ENCODE measurements around the gene SEPSECS. TPM values are rescaled to one million over a fixed set of nuclear protein-coding genes. Genes with fewer than 3 reads are reported as not detected.

SEPSECS gene
- total and polyA plus RNA-seq, 4 donors: 3.3 to 9.4 (median 5.5) TPM

DNA sequence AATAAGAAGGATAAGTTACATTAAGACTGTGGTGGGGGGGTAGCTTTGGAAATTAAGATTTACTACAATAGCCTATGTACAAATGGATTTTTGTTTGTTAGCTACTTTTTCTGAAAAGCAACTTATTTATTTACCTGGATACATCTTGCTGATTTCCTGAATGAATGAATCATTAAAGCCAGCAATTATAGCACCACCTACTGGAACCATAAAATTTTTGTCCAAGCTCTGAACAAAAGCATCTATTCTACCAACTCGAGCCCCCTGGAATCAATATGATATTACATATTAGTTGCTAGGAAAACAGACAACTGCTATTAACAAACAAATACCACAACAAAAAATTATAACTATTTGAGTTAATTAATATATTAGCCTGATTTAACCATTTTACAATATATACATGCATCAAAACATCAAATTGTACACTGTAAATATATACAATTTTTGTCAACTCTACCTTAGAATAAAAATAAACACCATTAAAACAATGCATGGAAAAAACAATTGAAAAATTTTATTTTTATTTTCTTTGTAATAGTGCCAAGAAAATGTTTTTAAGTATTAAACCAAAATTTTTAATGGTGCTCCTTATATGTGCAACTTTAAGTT is 15.3 kb downstream of the SEPSECS start:
- ATAC-seq (ENCODE audit: low FRiP score) (no peak), DNase-seq (no peak)
- Histone ChIP-seq H3K36me3 (ENCODE audit: control insufficient read depth in 1 of 2, insufficient read depth in 2 of 2, low read length in 1 of 2) (no peaks in the 10 kb centered on the region), H3K27me3 (ENCODE audit: control insufficient read depth in 1 of 2, insufficient read depth in 2 of 2, low read length in 1 of 2) (no peaks in the 10 kb centered on the region), H3K4me1 (ENCODE audit: control insufficient read depth in 1 of 2, insufficient read depth in 2 of 2, low read length in 2 of 2) (no peaks in the 10 kb centered on the region), H3K9me3 (ENCODE audit: control insufficient read depth, low read length) (no peaks in the 10 kb centered on the region), H3K27ac (ENCODE audit: low read depth in 1 of 2, low read length in 2 of 2) (no peak overlapping the region), H3K4me3 (ENCODE audit: low read length in 2 of 2) (no peak overlapping the region)
- intact Hi-C loops (cut with DNase I): loop anchor here (5.0 to 10.0 kb wide), 4 partner anchors 163 to 660 kb away; no protein-coding TSS in a partner anchor
- 0 to 6% methylated on average over 1 of the region's 1 CpG for WGBS, 2 donors

- no peaks in the 10 kb centered on the region for H3K9me3 ChIP-seq (ENCODE audit: control insufficient read depth, low read length)
- H3K27ac ChIP-seq (ENCODE audit: low read depth in 1 of 2, low read length in 2 of 2): no peak overlapping the region
- no peak overlapping the region for H3K4me3 ChIP-seq (ENCODE audit: low read length in 2 of 2)
- intact Hi-C loops (cut with DNase I): loop anchor here (5.0 to 10.0 kb wide), 3 partner anchors 160 to 658 kb away; no protein-coding TSS in a partner anchor
- H3K4me1 ChIP-seq (ENCODE audit: control insufficient read depth in 1 of 2, insufficient read depth in 2 of 2, low read length in 2 of 2): no peaks in the 10 kb centered on the region
- no peaks in the 10 kb centered on the region for H3K36me3 ChIP-seq (ENCODE audit: control insufficient read depth in 1 of 2, insufficient read depth in 2 of 2, low read length in 1 of 2)
- ATAC-seq (ENCODE audit: low FRiP score) (no peak), DNase-seq (no peak)
- 83 to 88% methylated on average over 4 of the region's 4 CpGs for WGBS, 2 donors
- no peaks in the 10 kb centered on the region for H3K27me3 ChIP-seq (ENCODE audit: control insufficient read depth in 1 of 2, insufficient read depth in 2 of 2, low read length in 1 of 2)
Measured at GRCh38 chr4:25142468-25142867, 17.8 kb downstream of the SEPSECS start.

DNA sequence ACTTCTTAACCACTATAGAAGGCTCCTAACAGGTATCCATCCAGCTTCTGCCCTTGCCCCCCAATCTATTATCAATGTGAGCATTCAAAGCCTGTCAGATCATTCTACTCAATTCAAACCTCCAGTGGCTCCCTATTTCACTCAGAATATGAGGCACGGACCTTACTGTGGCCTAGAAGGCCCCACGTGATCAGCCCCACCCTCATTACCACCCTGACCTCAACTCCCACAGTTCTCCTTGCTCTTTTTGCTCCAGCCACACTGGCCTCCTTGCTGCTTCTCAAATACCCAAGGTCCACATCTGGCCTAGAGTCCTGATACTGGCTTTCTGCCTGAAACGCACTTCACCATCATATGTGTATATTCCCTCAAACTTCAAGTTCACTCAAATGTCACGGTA is 18.7 kb downstream of the SEPSECS start:
- WGBS, 2 donors: 93 to 95% methylated on average over 4 of the region's 4 CpGs
- intact Hi-C loops (cut with DNase I): loop anchor here (5.0 to 10.0 kb wide), 3 partner anchors 159 to 657 kb away; no protein-coding TSS in a partner anchor
- no peak for ATAC-seq (ENCODE audit: low FRiP score)

DNA sequence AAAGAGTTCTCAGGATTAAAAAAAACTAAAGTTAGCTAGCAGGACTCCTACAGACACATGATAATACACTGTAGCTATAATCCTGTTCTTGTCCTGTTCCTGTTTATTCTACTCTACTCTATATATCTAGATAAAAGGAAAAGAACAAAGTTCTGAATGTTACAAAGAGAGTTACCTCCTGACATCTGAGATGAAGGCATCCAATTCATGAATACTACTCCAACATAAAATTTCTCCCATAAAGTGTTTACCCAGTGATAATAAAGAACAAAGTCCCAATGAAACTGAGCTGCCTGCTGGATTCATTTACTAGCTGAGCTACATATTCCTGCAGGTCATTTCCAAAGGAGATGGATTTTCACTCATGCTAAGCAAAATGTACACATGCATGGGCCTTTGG is 27.1 kb downstream of the SEPSECS start:
- Histone ChIP-seq H3K9me3 (ENCODE audit: control insufficient read depth, low read length) (no peaks in the 10 kb centered on the region), H3K4me3 (ENCODE audit: low read length in 2 of 2) (no peak overlapping the region), H3K27ac (ENCODE audit: low read depth in 1 of 2, low read length in 2 of 2) (no peak overlapping the region), H3K27me3 (ENCODE audit: control insufficient read depth in 1 of 2, insufficient read depth in 2 of 2, low read length in 1 of 2) (no peaks in the 10 kb centered on the region), H3K4me1 (ENCODE audit: control insufficient read depth in 1 of 2, insufficient read depth in 2 of 2, low read length in 2 of 2) (no peaks in the 10 kb centered on the region), H3K36me3 (ENCODE audit: control insufficient read depth in 1 of 2, insufficient read depth in 2 of 2, low read length in 1 of 2) (no peaks in the 10 kb centered on the region)
- intact Hi-C loops (cut with DNase I): loop anchor here in 1 of 2 donors (10.0 kb wide), 1 partner anchor 68 kb away; no protein-coding TSS in a partner anchor
- ATAC-seq (ENCODE audit: low FRiP score) (no peak), DNase-seq (no peak)

More for the DNA sequence above, 18.7 kb downstream of the SEPSECS start:
- Histone ChIP-seq H3K27ac (ENCODE audit: low read depth in 1 of 2, low read length in 2 of 2) (no peak overlapping the region), H3K9me3 (ENCODE audit: control insufficient read depth, low read length) (no peaks in the 10 kb centered on the region), H3K4me1 (ENCODE audit: control insufficient read depth in 1 of 2, insufficient read depth in 2 of 2, low read length in 2 of 2) (no peaks in the 10 kb centered on the region), H3K36me3 (ENCODE audit: control insufficient read depth in 1 of 2, insufficient read depth in 2 of 2, low read length in 1 of 2) (no peaks in the 10 kb centered on the region), H3K4me3 (ENCODE audit: low read length in 2 of 2) (no peak overlapping the region), H3K27me3 (ENCODE audit: control insufficient read depth in 1 of 2, insufficient read depth in 2 of 2, low read length in 1 of 2) (no peaks in the 10 kb centered on the region)
- no peak for DNase-seq

DNA sequence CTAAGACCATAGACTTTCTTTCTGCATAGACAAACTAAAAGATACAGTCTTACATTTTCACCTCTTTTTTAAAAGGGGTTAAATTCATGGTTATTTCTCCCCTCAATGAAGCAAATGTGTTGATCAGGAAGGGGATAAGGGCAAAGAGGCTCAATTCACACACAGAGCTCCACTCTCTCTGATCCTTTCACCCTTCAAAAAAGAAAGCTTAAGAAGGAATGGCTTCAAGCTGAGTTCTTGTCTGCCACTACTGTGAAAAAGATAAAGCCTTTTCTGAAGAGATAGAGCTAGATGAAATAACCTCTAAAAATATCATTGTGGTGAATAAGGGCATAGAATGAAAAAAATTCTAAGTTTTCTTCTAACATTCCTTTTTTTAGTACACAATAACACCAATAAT is 28.3 kb downstream of the SEPSECS start:
- DNase-seq (no peak), ATAC-seq (ENCODE audit: low FRiP score) (no peak)
- Histone ChIP-seq H3K4me1 (ENCODE audit: control insufficient read depth in 1 of 2, insufficient read depth in 2 of 2, low read length in 2 of 2) (no peaks in the 10 kb centered on the region), H3K27me3 (ENCODE audit: control insufficient read depth in 1 of 2, insufficient read depth in 2 of 2, low read length in 1 of 2) (no peaks in the 10 kb centered on the region), H3K9me3 (ENCODE audit: control insufficient read depth, low read length) (no peaks in the 10 kb centered on the region), H3K27ac (ENCODE audit: low read depth in 1 of 2, low read length in 2 of 2) (no peak overlapping the region), H3K36me3 (ENCODE audit: control insufficient read depth in 1 of 2, insufficient read depth in 2 of 2, low read length in 1 of 2) (no peaks in the 10 kb centered on the region), H3K4me3 (ENCODE audit: low read length in 2 of 2) (no peak overlapping the region)
- intact Hi-C loops (cut with DNase I): loop anchor here in 1 of 2 donors (10.0 kb wide), 1 partner anchor 67 kb away; no protein-coding TSS in a partner anchor

DNA sequence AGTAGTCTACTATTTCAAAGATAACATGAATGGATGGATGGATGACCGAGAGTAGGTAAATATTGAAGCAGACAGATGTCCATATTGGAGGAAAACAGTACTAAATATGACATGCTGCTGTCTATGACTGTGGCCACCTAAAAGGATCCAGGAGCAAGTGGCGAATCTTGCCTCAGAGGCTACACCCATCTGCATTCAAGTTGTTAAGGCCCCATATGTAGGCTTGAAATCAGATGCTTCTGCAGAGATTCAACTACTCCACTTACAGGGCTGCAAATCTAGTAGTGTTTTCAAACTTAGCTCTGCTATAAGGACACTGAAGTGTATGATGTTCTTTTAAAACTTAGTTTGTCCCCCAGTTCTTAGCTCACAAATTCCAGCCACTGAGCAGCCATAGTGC is 28.9 kb downstream of the SEPSECS start:
- no peak for ATAC-seq (ENCODE audit: low FRiP score)
- Histone ChIP-seq H3K9me3 (ENCODE audit: control insufficient read depth, low read length) (no peaks in the 10 kb centered on the region), H3K27me3 (ENCODE audit: control insufficient read depth in 1 of 2, insufficient read depth in 2 of 2, low read length in 1 of 2) (no peaks in the 10 kb centered on the region), H3K27ac (ENCODE audit: low read depth in 1 of 2, low read length in 2 of 2) (no peak overlapping the region), H3K36me3 (ENCODE audit: control insufficient read depth in 1 of 2, insufficient read depth in 2 of 2, low read length in 1 of 2) (no peaks in the 10 kb centered on the region), H3K4me3 (ENCODE audit: low read length in 2 of 2) (no peak overlapping the region), H3K4me1 (ENCODE audit: control insufficient read depth in 1 of 2, insufficient read depth in 2 of 2, low read length in 2 of 2) (no peaks in the 10 kb centered on the region)
- 94% methylated on average over 2 of the region's 2 CpGs for WGBS, 2 donors
- no peak for DNase-seq
- intact Hi-C loops (cut with DNase I): loop anchor here in 1 of 2 donors (10.0 kb wide), 1 partner anchor 67 kb away; no protein-coding TSS in a partner anchor

DNA sequence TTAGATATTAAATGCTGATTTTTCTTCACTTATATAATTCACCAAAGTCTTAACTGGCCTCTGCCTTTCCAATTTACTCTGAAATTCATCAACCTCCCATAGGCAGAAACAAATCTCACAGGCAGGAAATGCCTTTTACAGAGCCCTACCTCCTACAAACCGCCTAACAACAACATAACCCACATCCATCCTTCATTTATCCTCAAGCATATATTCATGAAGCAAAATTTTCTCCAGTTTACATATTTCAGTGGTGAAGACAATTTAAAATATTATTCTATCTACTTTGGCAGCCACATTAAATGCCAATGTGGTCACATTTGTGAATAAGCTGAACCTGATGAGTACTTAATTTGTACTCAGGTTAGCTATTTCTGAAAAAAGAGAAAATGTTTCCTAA is 30.3 kb downstream of the SEPSECS start:
- Histone ChIP-seq H3K27me3 (ENCODE audit: control insufficient read depth in 1 of 2, insufficient read depth in 2 of 2, low read length in 1 of 2) (no peaks in the 10 kb centered on the region), H3K4me1 (ENCODE audit: control insufficient read depth in 1 of 2, insufficient read depth in 2 of 2, low read length in 2 of 2) (no peaks in the 10 kb centered on the region), H3K9me3 (ENCODE audit: control insufficient read depth, low read length) (no peaks in the 10 kb centered on the region), H3K4me3 (ENCODE audit: low read length in 2 of 2) (no peak overlapping the region), H3K27ac (ENCODE audit: low read depth in 1 of 2, low read length in 2 of 2) (no peak overlapping the region), H3K36me3 (ENCODE audit: control insufficient read depth in 1 of 2, insufficient read depth in 2 of 2, low read length in 1 of 2) (no peaks in the 10 kb centered on the region)
- intact Hi-C loops (cut with DNase I): loop anchor here in 1 of 2 donors (10.0 kb wide), 1 partner anchor 65 kb away; no protein-coding TSS in a partner anchor
- 81 to 92% methylated on average over 1 of the region's 1 CpG for WGBS, 2 donors
- DNase-seq (no peak), ATAC-seq (ENCODE audit: low FRiP score) (no peak)

- no peak overlapping the region for H3K27ac ChIP-seq (ENCODE audit: low read depth in 1 of 2, low read length in 2 of 2)
- H3K4me1 ChIP-seq (ENCODE audit: control insufficient read depth in 1 of 2, insufficient read depth in 2 of 2, low read length in 2 of 2): no peaks in the 10 kb centered on the region
- DNase-seq: no peak
- no peaks in the 10 kb centered on the region for H3K27me3 ChIP-seq (ENCODE audit: control insufficient read depth in 1 of 2, insufficient read depth in 2 of 2, low read length in 1 of 2)
- H3K36me3 ChIP-seq (ENCODE audit: control insufficient read depth in 1 of 2, insufficient read depth in 2 of 2, low read length in 1 of 2): no peaks in the 10 kb centered on the region
- H3K4me3 ChIP-seq (ENCODE audit: low read length in 2 of 2): no peak overlapping the region
- no peak for ATAC-seq (ENCODE audit: low FRiP score)
- intact Hi-C loops (cut with DNase I): no loop called here
- no peaks in the 10 kb centered on the region for H3K9me3 ChIP-seq (ENCODE audit: control insufficient read depth, low read length)
Measured at GRCh38 chr4:25128671-25129070, 31.6 kb downstream of the SEPSECS start.

GRCh38 chr4:25123236-25123635 is 37.0 kb downstream of the SEPSECS start:
- no peaks in the 10 kb centered on the region for H3K9me3 ChIP-seq (ENCODE audit: control insufficient read depth, low read length)
- no peak overlapping the region for H3K4me3 ChIP-seq (ENCODE audit: low read length in 2 of 2)
- H3K36me3 ChIP-seq (ENCODE audit: control insufficient read depth in 1 of 2, insufficient read depth in 2 of 2, low read length in 1 of 2): no peaks in the 10 kb centered on the region
- 93 to 95% methylated on average over 3 of the region's 3 CpGs for WGBS, 2 donors
- DNase-seq (no peak), ATAC-seq (ENCODE audit: low FRiP score) (no peak)
- H3K27ac ChIP-seq (ENCODE audit: low read depth in 1 of 2, low read length in 2 of 2): no peak overlapping the region
- intact Hi-C loops (cut with DNase I): no loop called here
- no peaks in the 10 kb centered on the region for H3K4me1 ChIP-seq (ENCODE audit: control insufficient read depth in 1 of 2, insufficient read depth in 2 of 2, low read length in 2 of 2)
- H3K27me3 ChIP-seq (ENCODE audit: control insufficient read depth in 1 of 2, insufficient read depth in 2 of 2, low read length in 1 of 2): no peaks in the 10 kb centered on the region

Measured in aorta (tissue), 5 donors.